ENCODE measurements around the gene OGA.

OGA gene

GRCh38 chr10:101835362-101835761 lies 17.1 kb upstream of the OGA start:
- no peak for DNase-seq

- DNase-seq = no peak
Measured at GRCh38 chr10:101834341-101834740, 16.1 kb upstream of the OGA start.

GRCh38 chr10:101833466-101833865 lies 15.2 kb upstream of the OGA start:
- no peak for DNase-seq

- no peak for DNase-seq
Measured at GRCh38 chr10:101832325-101832771, 14.1 kb upstream of the OGA start.

GRCh38 chr10:101831169-101831811 lies 13.0 kb upstream of the OGA start:
- no peak for DNase-seq

- peak; percentile 92 for DNase-seq
Measured at GRCh38 chr10:101830322-101831168, 12.3 kb upstream of the OGA start.

DNA sequence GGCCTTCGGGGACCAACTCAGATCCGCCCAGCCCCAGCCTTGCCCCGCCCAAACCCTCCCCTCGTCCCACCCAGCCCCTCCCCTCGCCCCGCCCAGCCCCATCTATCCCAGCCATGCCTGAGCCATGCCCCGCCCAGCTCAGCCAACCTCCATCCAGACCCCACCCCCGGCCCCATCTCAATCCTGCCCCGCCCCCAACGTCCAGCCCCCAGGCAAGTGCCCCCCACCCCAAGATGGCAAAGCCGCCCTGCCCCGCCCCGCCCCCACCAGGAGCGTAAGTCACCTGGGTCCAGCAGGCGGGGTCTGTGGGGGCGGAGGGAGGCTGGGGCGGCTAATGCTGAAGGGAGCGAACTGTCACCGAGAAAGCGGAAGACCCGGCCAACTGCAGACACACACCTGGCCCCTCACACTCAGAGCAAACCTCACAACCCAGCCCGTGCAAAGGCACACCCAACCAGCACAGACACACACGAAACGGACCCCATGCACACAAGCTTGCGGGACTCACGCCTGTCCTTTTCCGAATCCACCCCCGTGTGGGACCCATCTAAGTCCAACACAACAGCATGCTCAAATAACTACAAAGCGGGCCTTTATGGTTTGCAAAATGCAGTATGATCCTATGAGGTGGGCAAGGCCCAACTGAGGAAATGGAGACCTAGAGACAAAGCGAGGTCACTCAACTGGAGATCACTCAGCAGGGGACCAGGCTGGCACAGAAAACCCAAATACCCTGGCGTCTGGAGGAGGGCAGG lies 11.5 kb upstream of the OGA start:
- peak; percentile 74 for DNase-seq

DNA sequence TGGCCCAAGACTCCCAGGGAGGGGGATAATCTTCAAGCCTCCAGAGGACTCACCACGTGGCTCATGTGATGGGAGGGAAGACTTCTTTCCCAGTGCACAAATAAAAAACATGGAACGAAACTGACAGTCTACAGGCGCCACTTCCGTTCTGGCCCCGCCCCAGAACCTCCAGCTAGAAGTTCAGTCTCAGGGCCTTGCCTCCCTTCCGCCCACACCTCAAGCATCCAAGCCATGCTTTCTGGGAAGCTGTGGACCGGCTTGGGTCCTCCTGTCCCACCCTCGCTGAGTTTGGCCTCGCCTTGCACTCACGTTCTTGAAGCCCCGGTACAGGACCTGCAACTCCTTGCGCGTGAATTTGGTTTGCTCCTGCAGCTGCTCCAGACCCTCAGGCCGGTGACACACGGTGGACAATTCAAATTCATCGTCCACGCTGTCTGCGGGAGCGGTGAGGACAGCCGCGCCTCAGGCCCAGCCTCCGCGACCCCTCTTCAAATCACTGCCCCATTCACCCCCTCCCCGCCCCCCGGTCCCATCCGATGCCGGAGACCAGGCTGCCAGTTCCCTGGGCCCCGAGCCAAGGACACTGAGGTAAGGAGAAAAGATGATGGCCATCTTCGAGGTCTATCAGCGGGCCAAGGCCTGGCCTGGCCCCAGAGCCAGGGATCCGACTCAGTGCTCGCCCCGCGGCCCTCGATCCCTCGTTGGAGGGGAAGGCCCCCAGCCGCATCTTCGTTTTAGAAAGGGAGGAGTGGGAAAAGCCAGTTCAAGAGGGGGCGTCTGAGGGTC lies 10.7 kb upstream of the OGA start:
- no peak for DNase-seq

- DNase-seq = no peak
Measured at GRCh38 chr10:101827919-101828600, 9.8 kb upstream of the OGA start.

GRCh38 chr10:101826852-101827434 lies 8.7 kb upstream of the OGA start:
- DNase-seq = no peak

- DNase-seq = no peak
Measured at GRCh38 chr10:101824736-101825135, 6.5 kb upstream of the OGA start.

GRCh38 chr10:101818872-101819633 lies 809 bp upstream of the OGA start:
- no peak for DNase-seq

- DNase-seq = peak; percentile 56
Measured at GRCh38 chr10:101817337-101818118, 716 bp downstream of the OGA start.

GRCh38 chr10:101816913-101817336 lies 1.3 kb downstream of the OGA start:
- DNase-seq = no peak

DNA sequence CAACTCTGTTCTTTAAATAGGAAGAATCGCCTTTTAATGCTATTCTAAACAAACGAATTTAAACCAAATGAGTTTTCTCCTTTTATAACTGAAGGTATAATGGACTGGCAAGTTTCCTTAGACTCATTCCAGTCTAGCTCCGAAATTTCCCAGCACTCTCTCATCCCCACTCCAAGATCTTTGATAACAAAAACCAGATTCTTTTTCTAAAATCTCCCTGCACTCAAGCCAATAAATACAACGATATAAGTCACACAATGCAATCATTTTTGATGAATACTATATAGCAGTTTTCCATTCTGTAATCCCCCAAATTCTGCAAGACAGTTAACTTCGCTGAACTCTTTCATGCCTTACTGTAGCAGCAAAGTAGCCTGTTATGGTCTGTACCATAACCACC lies 1.9 kb downstream of the OGA start:
- DNase-seq = no peak

- DNase-seq = no peak
Measured at GRCh38 chr10:101814466-101815071, 3.7 kb downstream of the OGA start.

GRCh38 chr10:101812606-101813005 lies 5.6 kb downstream of the OGA start:
- DNase-seq = no peak

GRCh38 chr10:101807158-101807557 lies 11.1 kb downstream of the OGA start:
- DNase-seq = no peak

DNA sequence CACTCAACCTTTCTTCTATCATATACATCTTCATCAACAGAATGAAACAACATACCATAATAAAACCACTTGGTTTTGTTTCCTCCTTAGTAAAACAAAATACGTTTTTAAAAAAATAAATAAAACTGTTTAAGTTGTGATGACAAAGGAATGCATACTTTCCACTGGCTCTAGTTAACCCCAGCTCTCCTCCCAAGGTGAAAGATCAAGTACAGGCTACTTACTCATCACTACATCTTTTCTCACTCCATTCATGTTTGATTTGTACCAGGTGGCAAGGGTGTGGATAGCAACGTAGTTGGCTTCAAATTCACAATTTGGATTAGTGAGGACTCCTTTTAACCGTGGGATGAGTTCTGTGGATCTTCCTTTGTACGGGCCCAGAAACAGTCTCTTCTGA lies 14.7 kb downstream of the OGA start:
- DNase-seq = no peak
